Measurements from ENCODE around the gene RXRB. TPM values are rescaled to one million over a fixed set of nuclear protein-coding genes. Genes with fewer than 3 reads are reported as not detected.
A peak's percentile ranks its signal among the peaks of the same experiment; 100 is the strongest.

RXRB gene
- total RNA-seq, 4 donors from 2014 or later, result 13.9 to 26.7 (median 16.7) TPM

DNA sequence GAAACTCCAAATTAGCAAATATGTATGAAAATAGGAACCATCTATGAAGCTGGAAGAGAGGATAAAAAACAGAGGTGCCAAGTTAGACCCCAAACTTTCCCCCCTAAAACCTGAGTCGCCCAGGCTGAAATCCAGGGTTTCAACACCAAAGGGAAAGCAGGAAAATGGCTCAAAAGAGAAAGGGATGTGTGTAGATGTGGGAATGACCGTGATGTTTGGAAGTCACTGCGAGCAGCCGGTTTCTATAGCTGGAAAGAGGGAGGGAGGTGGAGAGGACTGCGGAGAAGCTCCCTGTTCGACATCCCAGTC lies 12.3 kb upstream of the RXRB start:
- H3K4me3 ChIP-seq, result peak overlapping the region; percentile 6 to 65 (median 41)
- peak overlapping the region in 1 of 4 donors; percentile 39 for H3K27ac ChIP-seq
- H3K4me1 ChIP-seq, result peaks cover 14 to 39% (median 22%) of the 10 kb centered on the region in 3 donors
- peaks cover 0 to 31% (median 4%) of the 10 kb centered on the region in 3 donors for H3K36me3 ChIP-seq
- intact Hi-C loops (cut with DNase I), result no loop called here
- WGBS, 2 donors, result 3 to 16% methylated on average over 6 of the region's 6 CpGs
- DNase-seq, result no peak
- no peaks in the 10 kb centered on the region for H3K9me3 ChIP-seq
- H3K27me3 ChIP-seq, result peaks cover 0 to 9% (median 0%) of the 10 kb centered on the region in 4 donors
- TF ChIP-seq POLR2A (IDR thresholded peaks at IDR 0.05), result no peak
- no peak for TF ChIP-seq CTCF (IDR thresholded peaks at IDR 0.05)

DNA sequence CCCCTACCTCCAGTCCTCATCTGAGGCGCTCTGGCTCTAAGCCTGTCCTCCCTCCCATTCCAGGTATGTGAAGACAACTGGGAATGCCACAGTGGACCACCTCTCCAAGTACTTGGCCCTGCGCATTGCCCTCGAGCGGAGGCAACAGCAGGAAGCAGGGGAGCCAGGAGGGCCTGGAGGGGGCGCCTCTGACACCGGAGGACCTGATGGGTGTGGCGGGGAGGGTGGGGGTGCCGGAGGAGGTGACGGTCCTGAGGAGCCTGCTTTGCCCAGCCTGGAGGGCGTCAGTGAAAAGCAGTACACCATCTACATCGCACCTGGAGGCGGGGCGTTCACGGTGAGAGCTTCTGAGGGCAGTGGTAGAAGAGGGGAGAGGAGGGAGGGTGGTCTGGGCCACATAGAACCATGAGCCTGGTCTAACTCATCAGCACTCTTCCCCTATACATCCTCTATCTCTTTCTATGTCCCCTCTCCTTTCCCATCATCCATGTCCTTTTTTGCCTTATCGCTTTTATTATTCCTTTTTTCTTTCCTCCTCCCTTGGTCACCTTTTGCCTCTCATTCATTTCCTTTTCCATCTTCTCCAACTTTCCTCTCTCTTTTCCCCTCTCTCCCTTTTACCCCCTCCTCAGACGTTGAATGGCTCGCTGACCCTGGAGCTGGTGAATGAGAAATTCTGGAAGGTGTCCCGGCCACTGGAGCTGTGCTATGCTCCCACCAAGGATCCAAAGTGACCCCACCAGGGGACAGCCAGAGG lies 11.4 kb upstream of the RXRB start:
- H3K27me3 ChIP-seq, result peaks cover 0 to 9% (median 0%) of the 10 kb centered on the region in 4 donors
- no peak for TF ChIP-seq CTCF (IDR thresholded peaks at IDR 0.05)
- H3K9me3 ChIP-seq, result no peaks in the 10 kb centered on the region
- H3K4me1 ChIP-seq, result peaks cover 22 to 49% (median 29%) of the 10 kb centered on the region in 3 donors
- intact Hi-C loops (cut with DNase I), result no loop called here
- no peak for DNase-seq
- 76 to 90% methylated on average over 10 to 12 of the region's 18 CpGs for WGBS, 2 donors
- no peak overlapping the region for H3K4me3 ChIP-seq
- H3K27ac ChIP-seq, result no peak overlapping the region
- peaks cover 0 to 31% (median 4%) of the 10 kb centered on the region in 3 donors for H3K36me3 ChIP-seq

GRCh38 chr6:33211136-33211535 lies 10.7 kb upstream of the RXRB start:
- H3K27me3 ChIP-seq, result peaks cover 0 to 9% (median 0%) of the 10 kb centered on the region in 4 donors
- no peak for DNase-seq
- H3K4me3 ChIP-seq, result no peak overlapping the region
- 68 to 80% methylated on average over 3 to 7 of the region's 17 CpGs for WGBS, 2 donors
- no peaks in the 10 kb centered on the region for H3K9me3 ChIP-seq
- TF ChIP-seq CTCF (IDR thresholded peaks at IDR 0.05) (no peak), POLR2A (IDR thresholded peaks at IDR 0.05) (no peak)
- H3K4me1 ChIP-seq, result peaks cover 24 to 56% (median 29%) of the 10 kb centered on the region in 3 donors
- H3K27ac ChIP-seq, result no peak overlapping the region
- intact Hi-C loops (cut with DNase I), result no loop called here
- H3K36me3 ChIP-seq, result peaks cover 0 to 31% (median 4%) of the 10 kb centered on the region in 3 donors

- no peak for DNase-seq
- Histone ChIP-seq H3K27ac (no peak overlapping the region), H3K36me3 (peaks cover 0 to 31% (median 4%) of the 10 kb centered on the region in 3 donors), H3K4me1 (peaks cover 29 to 69% (median 37%) of the 10 kb centered on the region in 3 donors), H3K4me3 (no peak overlapping the region), H3K27me3 (peaks cover 0 to 9% (median 0%) of the 10 kb centered on the region in 4 donors), H3K9me3 (no peaks in the 10 kb centered on the region)
- TF ChIP-seq CTCF (IDR thresholded peaks at IDR 0.05), result no peak
- TF ChIP-seq POLR2A (IDR thresholded peaks at IDR 0.05), result no peak
- intact Hi-C loops (cut with DNase I), result no loop called here
- WGBS, 2 donors, result 93 to 100% methylated on average over 1 to 8 of the region's 10 CpGs
These were observed 9.4 kb upstream of the RXRB start for GRCh38 chr6:33209856-33210255.

DNA sequence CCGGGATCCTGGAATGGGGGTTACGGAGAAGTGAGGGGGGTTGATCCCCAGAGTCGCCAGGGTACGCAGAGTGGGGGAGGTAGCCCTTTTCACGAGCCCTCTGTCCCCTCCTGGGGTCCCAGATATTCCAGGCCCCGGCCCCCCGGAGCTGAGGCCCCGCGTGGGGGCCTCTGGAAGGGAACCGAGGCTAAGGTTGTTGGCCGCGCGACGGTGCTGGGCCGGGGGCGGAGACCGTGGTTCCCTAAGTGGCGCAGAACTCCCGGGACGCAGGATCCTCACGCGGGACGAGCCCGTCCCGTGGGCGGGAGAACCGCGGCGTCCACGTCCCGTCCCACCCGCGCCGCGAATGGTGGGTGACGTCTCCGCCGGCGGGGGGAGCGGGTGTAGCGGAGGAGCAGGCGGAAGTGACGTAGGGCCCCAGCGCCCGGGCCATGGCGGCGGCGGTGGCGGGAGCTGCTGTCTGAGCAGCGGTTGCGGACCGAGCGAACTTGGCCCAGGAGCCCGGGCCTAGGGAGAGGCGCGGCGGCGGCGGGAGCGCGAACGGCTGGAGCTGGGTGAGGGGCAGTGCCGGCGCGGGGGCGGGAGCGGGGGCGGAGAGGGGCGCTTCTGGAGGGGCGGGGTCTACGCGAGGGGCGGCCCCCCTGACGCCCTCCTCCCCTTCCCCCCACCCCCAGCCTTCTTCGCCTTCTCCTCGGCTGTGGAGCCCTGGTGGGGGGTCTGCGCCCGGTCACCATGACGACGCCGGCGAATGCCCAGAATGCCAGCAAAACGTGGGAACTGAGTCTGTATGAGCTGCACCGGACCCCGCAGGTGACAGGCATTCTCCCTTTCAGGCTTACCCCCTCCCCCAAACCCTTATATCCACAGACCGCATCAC lies 7.9 kb upstream of the RXRB start, which contains the start of gene RING1:
RING1 (plus strand) TSS at position 410 of the 877 bp plus-strand sequence; CDS start at position 733, 323 bp downstream.
- no peak for DNase-seq
- intact Hi-C loops (cut with DNase I), result no loop called here
- peaks cover 4 to 38% (median 10%) of the 10 kb centered on the region in 3 donors for H3K36me3 ChIP-seq
- H3K4me3 ChIP-seq, result peak within 1 kb of the TSS; percentile 84 to 91 (median 86)
- H3K9me3 ChIP-seq, result no peaks in the 10 kb centered on the region
- peak within 1 kb of the TSS; percentile 96 to 98 (median 96) for H3K27ac ChIP-seq
- TF ChIP-seq CTCF (IDR thresholded peaks at IDR 0.05) (peak in 1 of 6 experiments; percentile 3), POLR2A (IDR thresholded peaks at IDR 0.05) (peak in 3 of 4 donors; percentile 97 to 99 (median 98))
- WGBS, 2 donors, result 0 to 2% methylated on average over 5 to 11 of the region's 86 CpGs
- peaks cover 0 to 5% (median 0%) of the 10 kb centered on the region in 4 donors for H3K27me3 ChIP-seq
- peaks cover 35 to 73% (median 36%) of the 10 kb centered on the region in 3 donors for H3K4me1 ChIP-seq
